Activated CD4-positive, alpha-beta memory T cell treated with anti-CD3 and anti-CD28 coated beads for 36 hours (primary cell): ENCODE results near the gene BAIAP2L1. TPM values are rescaled to one million over a fixed set of nuclear protein-coding genes. Genes with fewer than 3 reads are reported as not detected.

Experiments used
- CTCF ChIA-PET: fragments of 350-600 bp; sonication (Branson Sonifier 250); formaldehyde crosslinking; loops from one replicate; lab custom pipeline; 2021; ENCODE audit warnings: antibody characterized with exemption, inconsistent platforms; lab: Charles Lee
- POLR2A ChIA-PET: fragments of 350-600 bp; sonication (Branson Sonifier 250); formaldehyde crosslinking; loops from one replicate; lab custom pipeline; 2021; ENCODE audit warnings: antibody characterized with exemption; lab: Charles Lee
- DNase-seq: peaks from one replicate; pipeline ENCODE4 v3.0.0-alpha.2; 2020
- H3K27ac Mint-ChIP-seq: one replicate; pipeline ENCODE4 v1.8.0; 2021; ENCODE audit warnings: mixed read lengths
- H3K27me3 Mint-ChIP-seq: one replicate; pipeline ENCODE4 v1.8.0; 2021; ENCODE audit warnings: mixed read lengths
- H3K36me3 Mint-ChIP-seq: one replicate; pipeline ENCODE4 v1.8.0; 2021; ENCODE audit warnings: mixed read lengths
- H3K4me1 Mint-ChIP-seq: one replicate; pipeline ENCODE4 v1.8.0; 2021; ENCODE audit warnings: low read depth, mixed read lengths
- H3K4me3 Mint-ChIP-seq: one replicate; pipeline ENCODE4 v1.8.0; 2021; ENCODE audit warnings: mild to moderate bottlenecking, mixed read lengths
- H3K9me3 Mint-ChIP-seq: one replicate; pipeline ENCODE4 v1.8.0; 2021; ENCODE audit warnings: mixed read lengths
- intact Hi-C: fragments of 100-400 bp; cut with micrococcal nuclease; formaldehyde crosslinking; loops from one replicate; pipeline ENCODE4 v1.15.1; 2023
- total RNA-seq, 2 experiments: library from RNA; stranded (reverse); gene quantifications; one replicate each; pipeline ENCODE4 v1.2.3, GENCODE V29; 2021

Gene BAIAP2L1
- total RNA-seq, 2 experiments from 2014 or later = 3.2 to 4.5 TPM

- Mint-ChIP-seq H3K27ac (no peak overlapping the region), H3K27me3 (no peaks in the 10 kb centered on the region), H3K9me3 (no peaks in the 10 kb centered on the region), H3K36me3 (no peaks in the 10 kb centered on the region), H3K4me1 (no peaks in the 10 kb centered on the region), H3K4me3 (no peak overlapping the region)
- DNase-seq = no peak
- intact Hi-C loops = no loop called here
- CTCF ChIA-PET = no interaction called here
- POLR2A ChIA-PET = no interaction called here
Measured at GRCh38 chr7:98354052-98354451, 46.8 kb downstream of the BAIAP2L1 start.

- ChIA-PET POLR2A (no interaction called here), CTCF (no interaction called here)
- intact Hi-C loops = no loop called here
- Mint-ChIP-seq H3K27ac (no peak overlapping the region), H3K27me3 (no peaks in the 10 kb centered on the region), H3K36me3 (no peaks in the 10 kb centered on the region), H3K4me3 (no peak overlapping the region), H3K4me1 (no peaks in the 10 kb centered on the region), H3K9me3 (no peaks in the 10 kb centered on the region)
- DNase-seq = no peak
Measured at GRCh38 chr7:98352621-98353020, 48.3 kb downstream of the BAIAP2L1 start.

- Mint-ChIP-seq H3K4me1 (peaks cover 3% of the 10 kb centered on the region), H3K36me3 (no peaks in the 10 kb centered on the region), H3K27ac (no peak overlapping the region), H3K27me3 (no peaks in the 10 kb centered on the region), H3K4me3 (no peak overlapping the region), H3K9me3 (no peaks in the 10 kb centered on the region)
- DNase-seq = no peak
- intact Hi-C loops = no loop called here
- ChIA-PET POLR2A (no interaction called here), CTCF (no interaction called here)
Measured at GRCh38 chr7:98351136-98351535, 49.8 kb downstream of the BAIAP2L1 start.

GRCh38 chr7:98348726-98349474, 52.0 kb downstream of the BAIAP2L1 start:
- Mint-ChIP-seq H3K27me3 (no peaks in the 10 kb centered on the region), H3K27ac (no peak overlapping the region), H3K36me3 (no peaks in the 10 kb centered on the region), H3K9me3 (no peaks in the 10 kb centered on the region), H3K4me1 (peaks cover 3% of the 10 kb centered on the region), H3K4me3 (no peak overlapping the region)
- POLR2A ChIA-PET = no interaction called here
- CTCF ChIA-PET = no interaction called here
- intact Hi-C loops = no loop called here
- DNase-seq = no peak

- POLR2A ChIA-PET = no interaction called here
- CTCF ChIA-PET = no interaction called here
- Mint-ChIP-seq H3K27me3 (no peaks in the 10 kb centered on the region), H3K36me3 (no peaks in the 10 kb centered on the region), H3K27ac (no peak overlapping the region), H3K9me3 (no peaks in the 10 kb centered on the region), H3K4me3 (no peak overlapping the region), H3K4me1 (peaks cover 3% of the 10 kb centered on the region)
- no peak for DNase-seq
- intact Hi-C loops = no loop called here
Measured at GRCh38 chr7:98346515-98347069, 54.3 kb downstream of the BAIAP2L1 start.

GRCh38 chr7:98341106-98341505, 59.8 kb downstream of the BAIAP2L1 start:
- intact Hi-C loops = no loop called here
- Mint-ChIP-seq H3K4me1 (no peaks in the 10 kb centered on the region), H3K27ac (no peak overlapping the region), H3K27me3 (no peaks in the 10 kb centered on the region), H3K36me3 (no peaks in the 10 kb centered on the region), H3K4me3 (no peak overlapping the region), H3K9me3 (no peaks in the 10 kb centered on the region)
- CTCF ChIA-PET = no interaction called here
- POLR2A ChIA-PET = no interaction called here
- DNase-seq = no peak

- ChIA-PET POLR2A (no interaction called here), CTCF (no interaction called here)
- H3K4me1 Mint-ChIP-seq = no peaks in the 10 kb centered on the region
- H3K27me3 Mint-ChIP-seq = no peaks in the 10 kb centered on the region
- no peaks in the 10 kb centered on the region for H3K9me3 Mint-ChIP-seq
- no peak overlapping the region for H3K4me3 Mint-ChIP-seq
- H3K27ac Mint-ChIP-seq = no peak overlapping the region
- intact Hi-C loops = no loop called here
- DNase-seq = no peak
- H3K36me3 Mint-ChIP-seq = no peaks in the 10 kb centered on the region
Measured at GRCh38 chr7:98339043-98339442, 61.8 kb downstream of the BAIAP2L1 start.

GRCh38 chr7:98338441-98338840, 62.4 kb downstream of the BAIAP2L1 start:
- H3K4me3 Mint-ChIP-seq = no peak overlapping the region
- CTCF ChIA-PET = no interaction called here

GRCh38 chr7:98335411-98335977, 65.4 kb downstream of the BAIAP2L1 start:
- intact Hi-C loops = no loop called here
- no peaks in the 10 kb centered on the region for H3K27me3 Mint-ChIP-seq
- H3K27ac Mint-ChIP-seq = no peak overlapping the region
- H3K9me3 Mint-ChIP-seq = no peaks in the 10 kb centered on the region
- CTCF ChIA-PET = no interaction called here
- no peak for DNase-seq
- POLR2A ChIA-PET = no interaction called here
- H3K4me1 Mint-ChIP-seq = no peaks in the 10 kb centered on the region
- H3K4me3 Mint-ChIP-seq = no peak overlapping the region
- H3K36me3 Mint-ChIP-seq = no peaks in the 10 kb centered on the region

More at GRCh38 chr7:98338441-98338840, 62.4 kb downstream of the BAIAP2L1 start:
- Mint-ChIP-seq H3K27ac (no peak overlapping the region), H3K9me3 (no peaks in the 10 kb centered on the region), H3K4me1 (no peaks in the 10 kb centered on the region), H3K27me3 (no peaks in the 10 kb centered on the region), H3K36me3 (no peaks in the 10 kb centered on the region)
- POLR2A ChIA-PET = no interaction called here
- DNase-seq = no peak
- intact Hi-C loops = no loop called here

GRCh38 chr7:98334081-98334480, 66.8 kb downstream of the BAIAP2L1 start:
- H3K4me3 Mint-ChIP-seq = no peak overlapping the region
- H3K36me3 Mint-ChIP-seq = no peaks in the 10 kb centered on the region
- H3K9me3 Mint-ChIP-seq = peaks cover 2% of the 10 kb centered on the region
- no peak for DNase-seq
- intact Hi-C loops = no loop called here
- H3K4me1 Mint-ChIP-seq = no peaks in the 10 kb centered on the region
- no peak overlapping the region for H3K27ac Mint-ChIP-seq
- ChIA-PET POLR2A (no interaction called here), CTCF (no interaction called here)
- no peaks in the 10 kb centered on the region for H3K27me3 Mint-ChIP-seq

- H3K27me3 Mint-ChIP-seq = no peaks in the 10 kb centered on the region
- no peak overlapping the region for H3K4me3 Mint-ChIP-seq
- POLR2A ChIA-PET = no interaction called here
- no peaks in the 10 kb centered on the region for H3K4me1 Mint-ChIP-seq
- CTCF ChIA-PET = no interaction called here
- no peak overlapping the region for H3K27ac Mint-ChIP-seq
- intact Hi-C loops = no loop called here
- no peaks in the 10 kb centered on the region for H3K36me3 Mint-ChIP-seq
- no peak for DNase-seq
- peaks cover 2% of the 10 kb centered on the region for H3K9me3 Mint-ChIP-seq
Measured at GRCh38 chr7:98330926-98331529, 69.9 kb downstream of the BAIAP2L1 start.

- POLR2A ChIA-PET = no interaction called here
- intact Hi-C loops = no loop called here
- Mint-ChIP-seq H3K27me3 (no peaks in the 10 kb centered on the region), H3K4me1 (no peaks in the 10 kb centered on the region), H3K36me3 (no peaks in the 10 kb centered on the region), H3K9me3 (peaks cover 2% of the 10 kb centered on the region), H3K4me3 (no peak overlapping the region), H3K27ac (no peak overlapping the region)
- CTCF ChIA-PET = no interaction called here
- no peak for DNase-seq
Measured at GRCh38 chr7:98329791-98330373, 71.0 kb downstream of the BAIAP2L1 start.
